T-helper 2 cell treated with Interferon-gamma antibody and Interleukin-4, amounts not matched to agents 5 μg/mL and 100 μg/mL, for 36 hours (primary cell): ENCODE measurements around the gene CDHR1.

Experiments used
- DNase-seq: peaks from one replicate; pipeline ENCODE4 v3.0.0; 2021; ENCODE audit warnings: low spot score
- H3K27ac Mint-ChIP-seq: one replicate; pipeline ENCODE4 v1.8.0; 2021; ENCODE audit warnings: mild to moderate bottlenecking, mixed read lengths
- H3K27me3 Mint-ChIP-seq: one replicate; pipeline ENCODE4 v1.8.0; 2021; ENCODE audit warnings: low read depth, mixed read lengths
- H3K36me3 Mint-ChIP-seq: one replicate; pipeline ENCODE4 v1.8.0; 2021; ENCODE audit warnings: low read depth, mixed read lengths
- H3K4me1 Mint-ChIP-seq: one replicate; pipeline ENCODE4 v1.8.0; 2021; ENCODE audit warnings: low read depth, mixed read lengths
- H3K4me3 Mint-ChIP-seq: one replicate; pipeline ENCODE4 v1.8.0; 2022; ENCODE audit warnings: mild to moderate bottlenecking, moderate library complexity, mixed read lengths
- H3K9me3 Mint-ChIP-seq: one replicate; pipeline ENCODE4 v1.8.0; 2021; ENCODE audit warnings: mixed read lengths

CDHR1 gene

DNA sequence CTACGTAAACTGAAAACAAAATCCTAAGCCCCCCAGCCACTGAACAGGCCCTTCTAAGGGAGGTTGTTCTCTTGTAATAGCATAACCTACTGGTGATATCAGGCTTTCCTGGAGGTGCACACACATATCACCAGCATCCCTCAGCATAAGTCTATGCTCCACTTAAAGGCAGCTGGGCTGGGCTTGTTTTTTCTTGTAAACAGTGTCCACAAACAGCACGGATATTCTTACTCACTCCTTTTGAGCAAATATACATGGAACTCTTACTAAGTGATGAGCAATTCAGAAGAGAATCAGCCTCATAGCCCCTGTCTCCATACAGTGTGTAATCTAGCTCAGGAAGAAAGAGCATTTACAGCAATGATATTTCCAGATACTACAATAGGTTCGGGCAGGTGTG is 44.6 kb downstream of the CDHR1 start:
- no peak for DNase-seq
- Mint-ChIP-seq H3K4me1 (no peaks in the 10 kb centered on the region), H3K27ac (no peak overlapping the region), H3K9me3 (no peaks in the 10 kb centered on the region), H3K36me3 (no peaks in the 10 kb centered on the region), H3K27me3 (peaks cover 2% of the 10 kb centered on the region), H3K4me3 (no peak overlapping the region)

DNA sequence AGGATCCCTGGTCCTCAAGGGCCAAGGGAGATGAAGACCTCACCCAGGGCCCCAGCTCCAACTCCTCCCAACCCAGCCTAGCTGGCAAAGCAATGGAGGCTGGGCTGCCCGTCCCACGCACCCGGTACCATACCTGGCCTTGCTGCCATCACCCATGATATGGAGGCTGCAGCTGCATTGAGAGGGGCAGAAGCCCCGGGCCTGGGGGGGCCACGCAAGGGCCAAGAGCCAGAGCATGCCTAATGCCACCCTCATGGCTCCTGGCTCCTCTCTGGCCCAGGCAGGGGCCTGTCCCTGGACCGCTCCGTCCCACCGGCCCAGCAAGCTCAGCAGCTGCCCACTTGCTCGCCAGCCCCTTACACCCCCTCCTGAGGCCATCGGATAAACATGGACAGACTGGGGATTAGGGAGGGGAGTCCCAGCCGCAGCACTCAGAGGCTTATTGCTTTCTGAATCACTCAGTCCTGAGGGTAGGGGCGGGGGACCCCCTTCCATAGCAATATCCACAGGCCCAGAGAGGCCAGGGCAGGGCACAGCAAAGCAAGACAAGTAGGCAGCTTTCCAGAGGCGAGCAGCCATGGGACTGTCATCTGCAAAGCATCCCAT is 47.0 kb downstream of the CDHR1 start, which contains the start of gene LRIT1:
TSS of gene LRIT1 (minus strand) at position 362 of the 606 bp plus-strand sequence. CDS start at position 255, 107 bp downstream.
- Mint-ChIP-seq H3K4me1 (no peaks in the 10 kb centered on the region), H3K9me3 (no peaks in the 10 kb centered on the region), H3K27me3 (peaks cover 4% of the 10 kb centered on the region), H3K4me3 (no peak within 1 kb of the TSS), H3K27ac (no peak within 1 kb of the TSS), H3K36me3 (no peaks in the 10 kb centered on the region)
- no peak for DNase-seq

DNA sequence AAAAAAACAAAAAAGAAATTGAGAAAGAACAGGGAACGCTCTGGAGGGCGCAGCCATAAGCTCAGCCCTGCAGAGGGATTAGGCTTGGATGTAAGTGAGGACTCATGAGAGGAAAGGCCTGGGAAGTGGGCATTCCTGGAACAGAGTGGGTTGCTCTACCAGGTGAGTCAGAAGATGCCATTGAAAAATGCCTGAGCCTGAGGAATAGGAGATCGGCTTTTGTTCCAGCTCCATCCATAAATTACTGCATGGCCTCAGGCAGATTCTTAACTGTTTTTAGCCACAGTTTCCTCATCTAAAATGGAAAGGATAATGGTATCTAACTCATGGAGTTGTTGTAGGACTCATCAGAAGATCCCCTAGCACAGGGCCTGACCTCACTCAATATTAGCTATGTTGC is 49.4 kb downstream of the CDHR1 start:
- peaks cover 2% of the 10 kb centered on the region for H3K27me3 Mint-ChIP-seq
- no peaks in the 10 kb centered on the region for H3K4me1 Mint-ChIP-seq
- H3K9me3 Mint-ChIP-seq = no peaks in the 10 kb centered on the region
- H3K4me3 Mint-ChIP-seq = no peak overlapping the region
- H3K36me3 Mint-ChIP-seq = no peaks in the 10 kb centered on the region
- no peak for DNase-seq
- H3K27ac Mint-ChIP-seq = no peak overlapping the region

DNA sequence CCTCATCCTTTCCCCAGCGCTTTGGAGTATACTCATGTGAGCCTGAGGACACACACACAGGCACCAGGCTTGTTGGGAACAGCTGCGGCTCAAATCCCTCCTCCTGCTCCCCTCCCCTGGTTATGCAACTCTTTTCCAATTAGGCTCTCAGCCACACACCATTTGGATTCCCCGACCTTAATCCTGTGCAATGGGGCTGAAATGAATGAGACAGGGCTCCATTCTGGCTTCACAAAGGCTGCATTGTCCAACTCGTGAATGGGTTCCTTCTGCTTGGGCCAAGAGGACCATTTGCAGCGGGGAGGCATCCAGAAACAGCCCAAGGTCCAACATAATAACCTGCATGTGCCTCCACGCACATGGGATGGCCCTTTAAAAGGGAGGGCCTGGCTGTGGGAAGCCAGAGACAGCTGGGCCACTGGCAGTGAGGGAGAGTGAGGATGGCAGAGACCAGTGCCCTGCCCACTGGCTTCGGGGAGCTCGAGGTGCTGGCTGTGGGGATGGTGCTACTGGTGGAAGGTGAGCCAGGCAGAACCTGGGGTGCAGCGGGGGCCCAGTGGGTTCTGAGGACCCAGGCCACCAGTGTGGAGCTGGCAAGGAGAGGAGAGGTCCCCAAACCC is 50.4 kb downstream of the CDHR1 start, which contains the start of gene RGR:
TSS of gene RGR (plus strand) at position 403 of the 620 bp plus-strand sequence. CDS start at position 441, 38 bp downstream.
- no peak within 1 kb of the TSS for H3K27ac Mint-ChIP-seq
- no peaks in the 10 kb centered on the region for H3K9me3 Mint-ChIP-seq
- H3K36me3 Mint-ChIP-seq = no peaks in the 10 kb centered on the region
- no peaks in the 10 kb centered on the region for H3K4me1 Mint-ChIP-seq
- peaks cover 2% of the 10 kb centered on the region for H3K27me3 Mint-ChIP-seq
- H3K4me3 Mint-ChIP-seq = no peak within 1 kb of the TSS
- no peak for DNase-seq

DNA sequence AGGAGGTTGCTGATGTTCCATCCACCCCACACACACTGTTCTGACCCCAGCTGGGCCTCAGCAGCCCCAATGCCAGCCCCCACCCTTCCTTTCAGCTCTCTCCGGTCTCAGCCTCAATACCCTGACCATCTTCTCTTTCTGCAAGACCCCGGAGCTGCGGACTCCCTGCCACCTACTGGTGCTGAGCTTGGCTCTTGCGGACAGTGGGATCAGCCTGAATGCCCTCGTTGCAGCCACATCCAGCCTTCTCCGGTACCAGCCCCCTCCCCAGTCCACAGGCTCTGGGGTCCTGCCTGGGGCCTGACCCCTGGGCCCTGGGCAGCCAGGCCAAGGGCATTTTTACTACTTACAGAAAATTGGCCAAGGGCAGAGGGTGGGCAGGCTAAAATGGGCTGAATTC is 53.2 kb downstream of the CDHR1 start:
- Mint-ChIP-seq H3K4me1 (no peaks in the 10 kb centered on the region), H3K27me3 (peaks cover 2% of the 10 kb centered on the region), H3K36me3 (no peaks in the 10 kb centered on the region), H3K4me3 (no peak overlapping the region), H3K9me3 (no peaks in the 10 kb centered on the region), H3K27ac (no peak overlapping the region)
- no peak for DNase-seq

DNA sequence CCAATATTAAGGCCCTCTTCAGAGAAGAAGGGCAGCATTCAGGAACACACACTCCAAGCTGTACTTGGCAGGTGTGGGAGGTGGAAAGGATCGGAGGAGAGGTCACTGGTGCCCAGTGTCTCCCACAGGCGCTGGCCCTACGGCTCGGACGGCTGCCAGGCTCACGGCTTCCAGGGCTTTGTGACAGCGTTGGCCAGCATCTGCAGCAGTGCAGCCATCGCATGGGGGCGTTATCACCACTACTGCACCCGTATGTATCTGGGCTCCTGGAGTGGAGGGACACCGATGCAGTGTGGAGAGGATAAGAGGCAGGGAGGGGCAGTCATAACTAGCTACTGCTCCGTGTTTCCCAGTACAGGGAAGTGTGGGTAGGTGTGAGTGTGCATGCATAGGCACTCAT is 54.5 kb downstream of the CDHR1 start:
- no peaks in the 10 kb centered on the region for H3K9me3 Mint-ChIP-seq
- H3K27ac Mint-ChIP-seq = no peak overlapping the region
- no peaks in the 10 kb centered on the region for H3K36me3 Mint-ChIP-seq

DNA sequence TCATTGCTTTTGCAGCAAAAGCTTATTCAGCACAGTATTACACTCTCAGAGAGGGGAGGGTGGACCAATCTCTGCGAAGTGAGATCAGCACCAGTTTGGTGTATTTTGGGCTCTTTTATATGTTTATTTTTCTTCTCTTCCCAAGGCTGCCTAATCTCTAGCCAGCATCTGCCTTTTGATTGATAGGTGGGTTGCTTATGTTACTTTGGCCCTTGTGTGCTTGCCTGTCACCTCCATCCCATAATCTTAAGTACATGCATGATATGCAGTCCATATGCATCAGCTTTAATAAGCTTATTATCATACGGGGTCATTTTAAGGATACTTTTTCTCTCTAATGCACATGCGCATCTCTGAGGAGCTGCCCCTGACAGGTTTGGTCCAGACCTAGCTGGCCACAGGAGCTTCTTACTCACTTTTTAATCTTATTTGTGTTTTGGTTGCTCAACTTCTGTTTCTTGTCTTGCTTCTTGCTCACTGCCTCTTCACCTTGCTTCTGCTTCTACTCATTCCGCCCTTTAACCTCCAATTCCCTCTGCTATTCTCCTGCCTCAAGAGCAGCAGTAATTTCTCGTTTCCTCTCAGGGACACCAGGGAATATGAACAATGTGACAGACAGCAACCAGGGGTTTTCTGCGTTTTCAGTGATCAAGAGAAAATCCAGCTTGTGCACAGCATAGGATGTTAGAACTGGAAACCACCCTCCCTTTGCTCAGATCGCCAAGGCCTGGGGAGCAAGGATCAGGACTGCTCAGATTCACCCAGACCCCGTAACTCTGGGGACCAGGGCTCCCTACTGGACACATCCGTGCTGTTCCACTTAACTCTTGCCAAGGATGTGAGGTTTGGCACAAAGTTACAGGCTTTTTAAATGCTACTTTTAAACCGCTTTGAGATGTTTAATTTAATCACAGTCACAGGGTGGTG is 60.5 kb downstream of the CDHR1 start:
- no peaks in the 10 kb centered on the region for H3K9me3 Mint-ChIP-seq
- H3K27ac Mint-ChIP-seq = no peak overlapping the region

More for the DNA sequence above, 54.5 kb downstream of the CDHR1 start:
- DNase-seq = no peak
- H3K4me1 Mint-ChIP-seq = no peaks in the 10 kb centered on the region
- peaks cover 2% of the 10 kb centered on the region for H3K27me3 Mint-ChIP-seq
- H3K4me3 Mint-ChIP-seq = no peak overlapping the region

DNA sequence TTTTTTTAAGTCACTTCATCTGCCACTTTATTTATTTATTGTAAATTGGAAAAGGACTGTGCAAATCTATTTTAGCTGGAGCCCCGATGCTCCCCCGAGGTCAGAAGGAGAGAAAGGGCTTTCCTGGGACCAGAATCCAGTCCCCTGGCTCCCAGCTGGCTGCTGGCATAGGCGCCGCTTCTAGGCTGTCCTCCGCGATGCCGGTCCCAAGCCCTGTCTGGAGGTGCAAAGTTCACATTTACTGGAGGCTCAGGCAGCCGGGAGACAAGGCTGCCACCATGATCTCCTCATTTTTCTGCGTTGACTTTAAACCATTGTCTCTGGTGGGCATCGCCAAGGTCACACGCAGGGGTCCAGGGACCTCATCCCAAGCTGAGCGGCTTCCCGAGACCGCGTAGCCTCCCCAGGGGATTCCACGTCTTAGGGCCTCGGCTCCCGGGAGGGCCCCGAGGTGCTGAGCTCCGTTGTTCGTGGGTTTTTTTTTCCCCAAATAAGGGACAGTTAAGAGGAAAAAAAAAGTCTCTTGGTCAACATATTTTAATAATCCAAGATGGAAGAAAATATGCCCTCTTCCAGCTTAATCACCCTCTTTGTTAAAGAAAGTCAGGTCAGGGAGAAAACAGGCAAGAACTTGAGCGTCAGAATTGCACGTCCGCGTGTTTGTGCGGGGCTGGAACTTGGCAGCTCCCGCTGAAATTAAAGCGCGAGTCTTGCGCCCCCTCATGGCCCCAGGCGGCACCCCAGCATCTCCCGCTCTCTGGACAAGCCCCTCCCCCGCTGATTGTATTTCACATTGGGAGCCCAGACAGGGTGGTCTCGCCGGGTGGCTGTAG is 62.4 kb downstream of the CDHR1 start:
- Mint-ChIP-seq H3K4me1 (peaks cover 2% of the 10 kb centered on the region), H3K36me3 (no peaks in the 10 kb centered on the region), H3K27me3 (peaks cover 9% of the 10 kb centered on the region), H3K4me3 (no peak overlapping the region), H3K27ac (no peak overlapping the region), H3K9me3 (no peaks in the 10 kb centered on the region)
- peak; percentile 27 for DNase-seq

More for the DNA sequence above, 60.5 kb downstream of the CDHR1 start:
- peaks cover 2% of the 10 kb centered on the region for H3K4me1 Mint-ChIP-seq
- H3K27me3 Mint-ChIP-seq = peaks cover 7% of the 10 kb centered on the region
- DNase-seq = no peak
- no peaks in the 10 kb centered on the region for H3K36me3 Mint-ChIP-seq
- no peak overlapping the region for H3K4me3 Mint-ChIP-seq

DNA sequence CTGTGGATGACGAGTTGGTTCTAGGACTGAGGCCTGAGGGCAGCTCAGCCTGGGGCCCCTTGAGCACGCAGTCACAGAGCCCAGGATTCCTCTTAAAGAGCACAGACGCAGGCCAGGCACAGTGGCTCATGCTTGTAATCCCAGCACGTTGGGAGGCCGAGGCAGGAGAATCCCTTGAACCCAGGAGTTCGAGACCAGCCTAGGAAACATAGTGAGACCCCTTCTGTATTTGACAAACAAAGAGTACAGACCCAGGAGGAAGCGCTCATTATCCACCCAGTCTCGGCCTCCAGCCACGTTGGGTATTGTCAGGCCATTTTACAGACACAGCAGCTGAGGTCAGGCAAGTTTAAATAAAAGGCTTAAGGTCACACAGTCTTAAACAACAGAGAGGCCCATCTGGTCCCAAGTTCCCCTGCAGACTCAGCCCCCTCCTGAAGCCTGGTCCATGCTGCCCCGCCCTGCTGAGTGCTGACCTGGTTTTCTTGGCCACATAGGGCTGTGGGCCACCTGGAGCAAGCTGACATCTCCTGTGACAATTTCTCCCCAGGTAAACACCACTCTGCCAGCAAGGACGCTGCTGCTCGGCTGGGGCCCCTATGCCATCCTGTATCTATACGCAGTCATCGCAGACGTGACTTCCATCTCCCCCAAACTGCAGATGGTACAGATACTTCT is 63.1 kb downstream of the CDHR1 start:
- H3K27me3 Mint-ChIP-seq = peaks cover 13% of the 10 kb centered on the region
- peaks cover 2% of the 10 kb centered on the region for H3K4me1 Mint-ChIP-seq
- no peak overlapping the region for H3K4me3 Mint-ChIP-seq

DNA sequence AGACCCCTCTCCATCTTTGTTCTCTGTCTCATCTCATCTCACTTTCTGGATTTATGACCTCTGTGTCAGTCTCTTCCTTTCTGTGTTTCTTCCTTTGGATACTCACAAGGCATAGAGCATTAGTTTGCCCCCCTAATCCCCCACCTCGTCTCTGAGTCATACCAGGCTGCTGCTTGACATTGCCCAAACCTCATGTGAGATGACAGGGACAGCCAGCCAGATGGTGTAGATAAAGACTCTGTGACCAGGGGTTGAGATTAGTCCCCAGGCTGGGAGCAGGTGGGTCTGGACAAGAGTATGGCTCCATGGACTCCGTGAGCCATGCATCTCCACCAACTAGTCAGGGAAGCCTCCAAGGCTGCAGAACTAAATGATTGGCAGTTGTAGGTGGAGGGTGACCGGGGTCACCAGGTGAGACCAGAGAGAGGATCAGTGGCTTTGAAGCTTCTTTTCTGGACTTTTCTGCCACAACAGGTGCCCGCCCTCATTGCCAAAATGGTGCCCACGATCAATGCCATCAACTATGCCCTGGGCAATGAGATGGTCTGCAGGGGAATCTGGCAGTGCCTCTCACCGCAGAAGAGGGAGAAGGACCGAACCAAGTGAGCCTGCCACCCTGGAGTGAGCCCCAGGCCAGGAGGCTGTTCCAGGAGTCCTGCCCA is 63.8 kb downstream of the CDHR1 start:
- no peak overlapping the region for H3K27ac Mint-ChIP-seq
- no peak for DNase-seq
- peaks cover 13% of the 10 kb centered on the region for H3K27me3 Mint-ChIP-seq
- no peak overlapping the region for H3K4me3 Mint-ChIP-seq
- peaks cover 2% of the 10 kb centered on the region for H3K4me1 Mint-ChIP-seq
- H3K36me3 Mint-ChIP-seq = no peaks in the 10 kb centered on the region
- H3K9me3 Mint-ChIP-seq = no peaks in the 10 kb centered on the region

More for the DNA sequence above, 63.1 kb downstream of the CDHR1 start:
- no peaks in the 10 kb centered on the region for H3K36me3 Mint-ChIP-seq
- no peak for DNase-seq
- H3K27ac Mint-ChIP-seq = no peak overlapping the region
- H3K9me3 Mint-ChIP-seq = no peaks in the 10 kb centered on the region

DNA sequence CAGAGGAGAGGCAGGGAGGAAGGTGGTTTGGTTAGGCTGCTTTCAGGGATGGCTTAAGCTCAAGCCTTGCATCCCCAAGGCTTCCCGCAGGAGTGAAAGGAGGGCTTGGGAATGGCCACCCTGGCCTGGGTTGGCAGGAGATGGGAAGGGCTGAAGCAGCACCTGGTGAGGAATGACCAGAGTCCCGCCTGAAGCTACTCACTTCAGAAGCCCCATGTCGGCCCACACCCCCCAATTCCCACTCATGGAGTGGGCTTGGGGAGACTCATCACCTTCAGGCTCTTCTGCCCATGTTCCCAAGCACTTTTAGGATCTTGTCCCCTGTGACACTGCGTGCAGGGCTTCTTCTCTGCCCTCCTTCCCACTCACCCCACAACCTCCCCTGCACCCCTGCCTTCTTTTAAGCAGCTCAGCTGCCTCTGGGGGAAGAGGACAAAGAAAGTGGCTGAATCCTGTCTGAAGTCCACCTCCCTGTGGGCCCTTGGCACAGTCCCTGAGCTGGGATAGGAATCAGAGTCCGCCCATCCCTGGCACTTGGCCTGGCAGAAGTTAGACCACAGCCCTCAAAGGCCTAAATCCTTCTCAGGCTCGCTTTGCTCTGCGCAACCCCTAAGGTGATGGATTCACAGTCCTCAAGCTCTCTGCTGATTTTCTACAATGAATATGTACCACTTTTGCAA is 67.0 kb downstream of the CDHR1 start:
- no peaks in the 10 kb centered on the region for H3K36me3 Mint-ChIP-seq
- no peak for DNase-seq
- no peaks in the 10 kb centered on the region for H3K9me3 Mint-ChIP-seq
- H3K4me1 Mint-ChIP-seq = peaks cover 5% of the 10 kb centered on the region
- H3K27ac Mint-ChIP-seq = no peak overlapping the region
- H3K4me3 Mint-ChIP-seq = no peak overlapping the region
- H3K27me3 Mint-ChIP-seq = peaks cover 21% of the 10 kb centered on the region

DNA sequence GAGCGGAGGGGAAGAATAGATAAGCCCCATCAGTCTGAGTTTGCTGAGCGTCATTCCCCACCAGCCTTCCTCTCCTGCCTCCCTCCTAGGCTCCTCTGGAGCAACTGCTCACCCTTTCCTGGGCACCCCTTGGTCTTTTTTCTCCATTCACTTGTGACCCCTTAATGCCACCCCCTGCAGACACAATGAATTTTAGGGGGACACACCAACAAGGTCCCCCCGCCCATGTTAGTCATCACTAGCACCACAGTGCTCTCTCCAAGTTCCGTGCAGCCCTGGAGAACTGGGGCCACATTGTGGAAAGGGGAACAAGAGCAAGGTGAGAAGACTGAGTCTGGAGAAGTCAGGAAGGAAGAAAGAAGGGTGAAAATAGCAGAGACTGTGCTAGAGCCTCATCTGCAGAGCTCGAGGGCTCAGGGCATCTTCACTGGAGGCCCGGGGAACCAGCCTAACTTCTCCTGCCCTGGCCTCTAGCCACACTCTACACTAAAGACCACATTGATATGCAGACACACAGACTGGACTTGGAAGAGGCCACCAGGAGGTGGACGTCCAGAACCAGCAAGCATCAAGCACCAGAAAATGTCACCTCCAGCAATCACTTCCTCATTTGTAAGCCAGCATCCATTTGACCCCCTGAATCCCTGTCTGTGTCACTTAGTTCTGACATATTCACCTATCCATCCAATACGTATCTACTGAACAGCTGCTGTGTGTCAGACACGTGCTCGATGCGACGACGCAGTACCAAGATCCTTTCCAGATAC is 68.0 kb downstream of the CDHR1 start:
- Mint-ChIP-seq H3K4me3 (no peak overlapping the region), H3K9me3 (no peaks in the 10 kb centered on the region), H3K36me3 (no peaks in the 10 kb centered on the region), H3K27ac (no peak overlapping the region), H3K4me1 (peaks cover 5% of the 10 kb centered on the region), H3K27me3 (peaks cover 20% of the 10 kb centered on the region)
- DNase-seq = no peak
